Measurements from ENCODE around the gene HPSE2. TPM values are rescaled to one million over a fixed set of nuclear protein-coding genes. Genes with fewer than 3 reads are reported as not detected.

HPSE2 gene
- total RNA-seq, 1 experiment from 2014 or later: 0.05 TPM

DNA sequence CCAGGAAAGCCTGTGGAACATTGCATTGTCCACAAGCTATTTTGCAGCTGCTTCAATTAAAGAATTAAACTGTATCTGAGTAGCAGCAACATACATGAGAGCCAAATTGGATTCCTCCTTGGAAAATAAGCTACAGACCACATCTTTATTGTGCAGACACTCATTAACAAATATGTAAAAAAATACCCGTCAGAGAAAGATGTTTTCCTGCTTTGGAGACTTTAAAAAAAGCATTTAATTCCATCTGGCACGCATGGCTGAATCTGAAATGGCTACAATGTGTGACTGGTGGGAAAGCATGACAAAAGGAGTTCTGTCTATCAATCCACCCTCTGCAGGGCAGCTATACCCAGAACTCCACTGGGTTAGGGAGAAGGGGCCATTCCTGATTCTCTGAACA, 715.8 kb downstream of the HPSE2 start:
- no peaks in the 10 kb centered on the region for H3K4me1 ChIP-seq (ENCODE audit: control insufficient read depth in 1 of 2, insufficient read depth in 2 of 2, low read length in 2 of 2)
- ChIA-PET CTCF (no interaction called here), POLR2A (no interaction called here), RAD21 (ENCODE audit: low non-redundant PET in 1 of 2, low total read pairs in 2 of 2, uncharacterized antibody in 2 of 2, unreplicated experiment in 2 of 2) (no interaction called here)
- no peak overlapping the region for H3K9ac ChIP-seq (ENCODE audit: low read length)
- no peak overlapping the region for H3K4me2 ChIP-seq (ENCODE audit: low read length)
- H3K36me3 ChIP-seq (ENCODE audit: control insufficient read depth in 1 of 2, insufficient read depth in 2 of 2, low read length in 2 of 2): no peaks in the 10 kb centered on the region
- H4K20me1 ChIP-seq (ENCODE audit: insufficient read depth): no peaks in the 10 kb centered on the region
- H3K27ac ChIP-seq (ENCODE audit: low read depth, low read length): no peak overlapping the region
- no TSS peak for BruUV-seq (replicated peaks)
- DNase-seq (ENCODE audit: low read depth, low spot score) (no peak), ATAC-seq (no peak)
- H3K9me2 ChIP-seq (ENCODE audit: insufficient read depth): no peaks in the 10 kb centered on the region
- no peak overlapping the region for H3K4me3 ChIP-seq (replicated peaks in 1 of 2; ENCODE audit: low read depth in 1 of 2, low read length in 2 of 2)
- H3K27me3 ChIP-seq (ENCODE audit: insufficient read depth, low read length): peaks cover 44% of the 10 kb centered on the region
- TF ChIP-seq POLR2A (IDR thresholded peaks at IDR 0.05; ENCODE audit: borderline replicate concordance, extremely low read depth, insufficient read depth, insufficient read length) (no peak), TCF7L2 (IDR thresholded peaks at IDR 0.05; ENCODE audit: borderline replicate concordance, extremely low read depth, insufficient read depth, insufficient read length) (no peak), EZH2phosphoT487 (IDR thresholded peaks at IDR 0.05; ENCODE audit: borderline replicate concordance) (no peak), SRF (IDR thresholded peaks at IDR 0.05; ENCODE audit: low read depth) (no peak)
- intact Hi-C loops (cut with micrococcal nuclease): no loop called here
- H3K79me2 ChIP-seq (ENCODE audit: insufficient read depth, low read length): no peaks in the 10 kb centered on the region
- H2AFZ ChIP-seq (ENCODE audit: low read depth, low read length, poor library complexity, severe bottlenecking): no peak overlapping the region
- no peaks in the 10 kb centered on the region for H3K9me3 ChIP-seq (ENCODE audit: control insufficient read depth in 1 of 2, insufficient read depth in 1 of 2, low read depth in 1 of 2, low read length in 2 of 2)

- no peaks in the 10 kb centered on the region for H4K20me1 ChIP-seq (ENCODE audit: insufficient read depth)
- no peak for TF ChIP-seq EZH2phosphoT487 (IDR thresholded peaks at IDR 0.05; ENCODE audit: borderline replicate concordance)
- no peaks in the 10 kb centered on the region for H3K36me3 ChIP-seq (ENCODE audit: control insufficient read depth in 1 of 2, insufficient read depth in 2 of 2, low read length in 2 of 2)
- no peak overlapping the region for H3K4me3 ChIP-seq (replicated peaks in 1 of 2; ENCODE audit: low read depth in 1 of 2, low read length in 2 of 2)
- H2AFZ ChIP-seq (ENCODE audit: low read depth, low read length, poor library complexity, severe bottlenecking): no peak overlapping the region
- ChIA-PET CTCF (no interaction called here), RAD21 (ENCODE audit: low non-redundant PET in 1 of 2, low total read pairs in 2 of 2, uncharacterized antibody in 2 of 2, unreplicated experiment in 2 of 2) (no interaction called here), POLR2A (no interaction called here)
- intact Hi-C loops (cut with micrococcal nuclease): no loop called here
- no peaks in the 10 kb centered on the region for H3K9me3 ChIP-seq (ENCODE audit: control insufficient read depth in 1 of 2, insufficient read depth in 1 of 2, low read depth in 1 of 2, low read length in 2 of 2)
- BruUV-seq (replicated peaks): no TSS peak
- no peak for DNase-seq (ENCODE audit: low read depth, low spot score)
- H3K27me3 ChIP-seq (ENCODE audit: insufficient read depth, low read length): peaks cover 53% of the 10 kb centered on the region
- no peaks in the 10 kb centered on the region for H3K4me1 ChIP-seq (ENCODE audit: control insufficient read depth in 1 of 2, insufficient read depth in 2 of 2, low read length in 2 of 2)
- no peak overlapping the region for H3K9ac ChIP-seq (ENCODE audit: low read length)
- H3K9me2 ChIP-seq (ENCODE audit: insufficient read depth): no peaks in the 10 kb centered on the region
- no peak for ATAC-seq
- H3K4me2 ChIP-seq (ENCODE audit: low read length): no peak overlapping the region
- H3K27ac ChIP-seq (ENCODE audit: low read depth, low read length): no peak overlapping the region
- H3K79me2 ChIP-seq (ENCODE audit: insufficient read depth, low read length): no peaks in the 10 kb centered on the region
These were observed 718.0 kb downstream of the HPSE2 start for GRCh38 chr10:98517672-98518071.

All from HCT116 (cell line).